Tibial nerve (tissue), 4 donors: ENCODE measurements around the gene FAM124A. TPM values are rescaled to one million over a fixed set of nuclear protein-coding genes. Genes with fewer than 3 reads are reported as not detected.
A peak's percentile ranks its signal among the peaks of the same experiment; 100 is the strongest.

Source experiments
- DNase-seq, 2 donors: peaks; one replicate each; pipeline ENCODE4 v3.0.0-alpha.2; 2019; ENCODE audit warnings: low spot score in 2 of 2
- H3K27ac ChIP-seq, 4 donors: fragments of 200-600 bp; sonication (generic) in 3 of 4; one replicate each; pipeline ENCODE4 v1.5.1; 2017 to 2019; ENCODE audit warnings: mild to moderate bottlenecking in 1 of 4
- H3K27me3 ChIP-seq, 2 donors: fragments of 200-600 bp; sonication (generic) in 1 of 2; one replicate each; pipeline versions ENCODE4 v1.5.1 to v1.6.0; 2017 to 2019
- H3K36me3 ChIP-seq, 3 donors: fragments of 200-600 bp; sonication (generic); one replicate each; pipeline ENCODE4 v1.5.1; 2018 to 2019
- H3K4me1 ChIP-seq, 4 donors: fragments of 200-600 bp; sonication (generic) in 3 of 4; one replicate each; pipeline ENCODE4 v1.5.1; 2017 to 2019
- H3K4me3 ChIP-seq, 4 donors: fragments of 200-600 bp; sonication (generic) in 3 of 4; one replicate each; pipeline ENCODE4 v1.5.1; 2017 to 2019; ENCODE audit warnings: mild to moderate bottlenecking in 1 of 4, moderate library complexity in 1 of 4
- H3K9me3 ChIP-seq, 4 donors: fragments of 200-600 bp; sonication (generic) in 3 of 4; one replicate each; pipeline ENCODE4 v1.5.1; 2017 to 2019
- CTCF ChIP-seq, 5 experiments: fragments of 200-600 bp in 3 of 5; fragments of 450-650 bp in 2 of 5; sonication (generic) in 3 of 5; IDR thresholded peaks; one replicate each; pipeline ENCODE4 v1.5.1; 2016 to 2019; ENCODE audit warnings: antibody characterized with exemption in 5 of 5, mild to moderate bottlenecking in 3 of 5, moderate library complexity in 2 of 5
- EP300 ChIP-seq, 2 donors: sonication (generic); formaldehyde crosslinking; IDR thresholded peaks; one replicate each; pipeline ENCODE4 v1.6.1; 2017; ENCODE audit warnings: antibody characterized with exemption in 2 of 2, mild to moderate bottlenecking in 1 of 2
- POLR2A ChIP-seq, 2 donors: fragments of 450-650 bp; IDR thresholded peaks; one replicate each; pipeline ENCODE4 v1.6.1; 2017; ENCODE audit warnings: antibody characterized with exemption in 2 of 2, mild to moderate bottlenecking in 2 of 2, moderate library complexity in 2 of 2
- WGBS, 2 donors: methylation state at CpG; one replicate each; pipeline ENCODE4 v1.1.5; 2018; 5-methylcytosine and 5-hydroxymethylcytosine counted together
- total RNA-seq, 4 donors: library from RNA; depleted of rRNA; stranded (reverse); fragments of >200 nt; gene quantifications; one replicate each; pipeline ENCODE4 v1.1.0, GENCODE V29; 2016

FAM124A gene
- total RNA-seq, 4 donors from 2014 or later = 12.8 to 30.9 (median 21.8) TPM

- H3K4me3 ChIP-seq = no peak overlapping the region
- peaks cover 0 to 18% (median 0%) of the 10 kb centered on the region in 3 donors for H3K36me3 ChIP-seq
- TF ChIP-seq CTCF (IDR thresholded peaks at IDR 0.05) (peak in 1 of 5 experiments; percentile 15), EP300 (IDR thresholded peaks at IDR 0.05) (no peak), POLR2A (IDR thresholded peaks at IDR 0.05) (no peak)
- H3K27ac ChIP-seq = no peak overlapping the region
- H3K27me3 ChIP-seq = no peaks in the 10 kb centered on the region
- WGBS, 2 donors = 84 to 86% methylated on average over 4 of the region's 4 CpGs
- peaks cover 0 to 29% (median 0%) of the 10 kb centered on the region in 4 donors for H3K4me1 ChIP-seq
- DNase-seq = no peak
- H3K9me3 ChIP-seq = no peaks in the 10 kb centered on the region
These were observed 27.9 kb downstream of the FAM124A start for GRCh38 chr13:51249770-51250741.

- H3K27me3 ChIP-seq = no peaks in the 10 kb centered on the region
- no peaks in the 10 kb centered on the region for H3K9me3 ChIP-seq
- peaks cover 0 to 25% (median 0%) of the 10 kb centered on the region in 3 donors for H3K36me3 ChIP-seq
- H3K27ac ChIP-seq = no peak overlapping the region
- TF ChIP-seq EP300 (IDR thresholded peaks at IDR 0.05) (no peak), POLR2A (IDR thresholded peaks at IDR 0.05) (no peak), CTCF (IDR thresholded peaks at IDR 0.05) (no peak)
- 95 to 97% methylated on average over 31 of the region's 31 CpGs for WGBS, 2 donors
- H3K4me1 ChIP-seq = peaks cover 0 to 24% (median 0%) of the 10 kb centered on the region in 4 donors
- no peak for DNase-seq
- no peak overlapping the region for H3K4me3 ChIP-seq
These were observed 29.3 kb downstream of the FAM124A start for GRCh38 chr13:51251480-51251879.

GRCh38 chr13:51252954-51253532 is 30.8 kb downstream of the FAM124A start:
- WGBS, 2 donors = 52 to 56% methylated on average over 4 of the region's 4 CpGs
- Histone ChIP-seq H3K36me3 (peaks cover 0 to 40% (median 0%) of the 10 kb centered on the region in 3 donors), H3K27me3 (no peaks in the 10 kb centered on the region), H3K4me1 (peaks cover 0 to 14% (median 0%) of the 10 kb centered on the region in 4 donors), H3K4me3 (no peak overlapping the region), H3K27ac (no peak overlapping the region), H3K9me3 (no peaks in the 10 kb centered on the region)
- no peak for DNase-seq
- TF ChIP-seq POLR2A (IDR thresholded peaks at IDR 0.05) = no peak
- no peak for TF ChIP-seq CTCF (IDR thresholded peaks at IDR 0.05)
- no peak for TF ChIP-seq EP300 (IDR thresholded peaks at IDR 0.05)

GRCh38 chr13:51255556-51255955 is 33.4 kb downstream of the FAM124A start:
- H3K27ac ChIP-seq = no peak overlapping the region
- TF ChIP-seq EP300 (IDR thresholded peaks at IDR 0.05) = no peak
- no peak for TF ChIP-seq CTCF (IDR thresholded peaks at IDR 0.05)
- TF ChIP-seq POLR2A (IDR thresholded peaks at IDR 0.05) = no peak
- whole genome bisulfite sequencing, 2 donors = 100% methylated on average over 1 of the region's 1 CpG
- H3K9me3 ChIP-seq = no peaks in the 10 kb centered on the region
- DNase-seq = no peak
- H3K27me3 ChIP-seq = no peaks in the 10 kb centered on the region
- peaks cover 0 to 55% (median 0%) of the 10 kb centered on the region in 3 donors for H3K36me3 ChIP-seq
- peaks cover 0 to 20% (median 0%) of the 10 kb centered on the region in 4 donors for H3K4me1 ChIP-seq
- no peak overlapping the region for H3K4me3 ChIP-seq

- WGBS, 2 donors = 96 to 97% methylated on average over 2 of the region's 2 CpGs
- H3K27ac ChIP-seq = no peak overlapping the region
- H3K4me3 ChIP-seq = no peak overlapping the region
- H3K9me3 ChIP-seq = no peaks in the 10 kb centered on the region
- no peaks in the 10 kb centered on the region for H3K27me3 ChIP-seq
- no peak for DNase-seq
- TF ChIP-seq CTCF (IDR thresholded peaks at IDR 0.05) (no peak), POLR2A (IDR thresholded peaks at IDR 0.05) (no peak), EP300 (IDR thresholded peaks at IDR 0.05) (no peak)
- H3K36me3 ChIP-seq = peaks cover 0 to 52% (median 0%) of the 10 kb centered on the region in 3 donors
- H3K4me1 ChIP-seq = peaks cover 0 to 25% (median 0%) of the 10 kb centered on the region in 4 donors
These were observed 35.0 kb downstream of the FAM124A start for GRCh38 chr13:51257187-51257586.
